Motor neuron (in vitro differentiated cells): ENCODE results near the gene DTNA. TPM values are rescaled to one million over a fixed set of nuclear protein-coding genes. Genes with fewer than 3 reads are reported as not detected.
A peak's percentile ranks its signal among the peaks of the same experiment; 100 is the strongest.

Experiments
- ATAC-seq, 8 experiments: fragments of 200-7000 bp; cut with Tn5 transposase; replicated peaks in 6 of 8; 2 replicates each; pipeline ENCODE4 v1.8.0; 2021; ENCODE audit warnings: mild to moderate bottlenecking in 8 of 8, moderate library complexity in 8 of 8
- H3K27ac ChIP-seq, 2 donors: fragments of 250-450 bp; sonication (Bioruptor Pico); 2 replicates each; pipeline ENCODE4 v1.9.0; 2021; ENCODE audit warnings: antibody characterized with exemption in 2 of 2, mild to moderate bottlenecking in 2 of 2, moderate library complexity in 1 of 2
- H3K4me1 ChIP-seq, 2 donors: fragments of 250-450 bp; sonication (Bioruptor Pico); replicated peaks in 1 of 2; 2 replicates each; pipeline ENCODE4 v1.6.1; 2021; ENCODE audit warnings: antibody characterized with exemption in 2 of 2, mild to moderate bottlenecking in 2 of 2, moderate library complexity in 1 of 2
- H3K4me3 ChIP-seq, 5 donors: fragments of 250-450 bp; sonication (Bioruptor Pico); 2 replicates each; pipeline ENCODE4 v1.9.0; 2021; ENCODE audit warnings: antibody characterized with exemption in 5 of 5, mild to moderate bottlenecking in 5 of 5, moderate library complexity in 4 of 5
- WGBS, 10 experiments: fragments of 450-650 bp; shearing (Covaris generic); methylation state at CpG; one replicate each; pipeline ENCODE4 v1.0.0; 2022; 5-methylcytosine and 5-hydroxymethylcytosine counted together
- in situ Hi-C, 9 experiments: fragments of 400-800 bp; cut with MboI; loops; one replicate each; pipeline ENCODE4 v1.15.0; 2021; ENCODE audit warnings: low sequenced_read_pairs in 9 of 9, low pct_unique_long_range_greater_than_20kb in 2 of 9; ENCODE audit not compliant: unreplicated experiment in 9 of 9
- total RNA-seq, 8 experiments: library from RNA; unstranded; fragments of 300-600 nt; gene quantifications; 2 replicates each; pipeline versions ENCODE4 v1.2.3 to v1.2.4, GENCODE V29; 2022

The DTNA gene
- total RNA-seq, 8 experiments from 2014 or later = 26.0 to 140 (median 49.2) TPM

- in situ Hi-C loops = no loop called here
- H3K27ac ChIP-seq = no peak overlapping the region
- peaks cover 17 to 31% of the 10 kb centered on the region in 2 donors for H3K4me1 ChIP-seq
- H3K4me3 ChIP-seq = no peak overlapping the region
- 0 to 60% (median 24%) methylated on average over 1 to 3 of the region's 3 CpGs for WGBS, 10 experiments
- peak in 5 of 8 experiments; percentile 10 to 80 (median 67) for ATAC-seq
Observed at GRCh38 chr18:34802959-34803358, 92.9 kb downstream of the DTNA start.

DNA sequence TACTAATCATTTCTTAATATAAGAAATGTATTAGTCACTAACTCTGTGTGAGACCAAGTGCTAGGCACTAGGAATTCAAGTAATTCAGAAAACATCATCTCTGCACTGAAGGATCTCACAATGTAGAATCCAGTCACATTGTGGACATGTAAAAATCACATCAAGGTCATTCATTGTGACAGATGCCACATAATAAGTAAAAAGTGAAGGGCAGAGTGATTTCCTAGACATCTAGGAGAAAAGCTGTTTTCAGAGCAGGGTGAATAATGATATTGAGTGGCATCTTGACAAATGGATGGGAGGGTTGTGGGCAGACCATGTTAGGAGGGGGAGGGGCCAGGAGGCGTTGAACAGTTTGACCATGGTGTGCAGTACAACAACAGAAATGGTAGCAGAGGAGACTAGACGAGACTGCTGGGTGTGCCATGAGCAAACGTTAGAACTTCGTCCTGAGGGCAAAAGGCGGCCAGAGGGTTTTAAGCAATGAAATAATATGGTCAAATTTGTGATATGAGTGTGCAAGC, 93.8 kb downstream of the DTNA start:
- H3K4me1 ChIP-seq = peaks cover 17 to 31% of the 10 kb centered on the region in 2 donors
- no peak overlapping the region for H3K27ac ChIP-seq
- WGBS, 10 experiments = 52 to 100% (median 72%) methylated on average over 1 to 5 of the region's 5 CpGs; no CpG with 5 or more reads in 2 of the 10 experiments
- in situ Hi-C loops = no loop called here
- peak in 5 of 8 experiments; percentile 10 to 84 (median 69) for ATAC-seq
- H3K4me3 ChIP-seq = no peak overlapping the region

GRCh38 chr18:34805103-34805877, 95.2 kb downstream of the DTNA start:
- in situ Hi-C loops = no loop called here
- Histone ChIP-seq H3K27ac (no peak overlapping the region), H3K4me3 (no peak overlapping the region), H3K4me1 (peaks cover 17 to 31% of the 10 kb centered on the region in 2 donors)
- WGBS, 10 experiments = 79 to 100% (median 93%) methylated on average over 3 to 5 of the region's 7 CpGs; no CpG with 5 or more reads in 3 of the 10 experiments
- no peak for ATAC-seq

GRCh38 chr18:34805878-34806351, 95.8 kb downstream of the DTNA start:
- Histone ChIP-seq H3K27ac (no peak overlapping the region), H3K4me3 (no peak overlapping the region), H3K4me1 (peaks cover 17 to 34% of the 10 kb centered on the region in 2 donors)
- peak in 1 of 8 experiments; percentile 27 for ATAC-seq
- in situ Hi-C loops = no loop called here

DNA sequence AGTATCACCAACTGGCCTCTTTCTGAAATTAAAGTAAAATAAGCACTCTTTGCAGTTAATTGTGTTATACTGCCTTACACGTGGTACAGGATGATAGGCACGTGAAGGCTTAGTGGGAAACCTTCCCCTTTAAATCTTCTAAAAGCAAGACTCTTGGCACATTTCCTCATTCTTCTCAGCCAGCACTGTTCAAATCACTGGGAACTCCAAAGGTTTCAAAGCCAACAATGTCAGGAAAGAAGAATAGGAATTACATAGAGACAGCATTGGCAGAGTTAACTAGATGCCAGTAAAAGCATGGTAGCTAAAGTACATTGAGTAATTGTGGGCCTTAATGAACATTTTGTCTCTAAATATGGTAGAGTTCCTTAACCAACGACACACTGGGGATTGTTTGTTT, 96.4 kb downstream of the DTNA start:
- in situ Hi-C loops = no loop called here
- 40 to 96% (median 59%) methylated on average over 1 to 3 of the region's 3 CpGs for WGBS, 10 experiments
- Histone ChIP-seq H3K4me1 (peaks cover 17 to 37% of the 10 kb centered on the region in 2 donors), H3K27ac (no peak overlapping the region), H3K4me3 (no peak overlapping the region)
- peak in 1 of 8 experiments; percentile 78 for ATAC-seq

GRCh38 chr18:34807106-34807796, 97.2 kb downstream of the DTNA start:
- Histone ChIP-seq H3K4me1 (peaks cover 17 to 30% of the 10 kb centered on the region in 2 donors), H3K27ac (no peak overlapping the region), H3K4me3 (no peak overlapping the region)
- in situ Hi-C loops = no loop called here
- WGBS, 10 experiments = 80 to 100% (median 95%) methylated on average over 1 to 2 of the region's 2 CpGs; no CpG with 5 or more reads in 2 of the 10 experiments
- no peak for ATAC-seq

GRCh38 chr18:34808389-34808788, 98.3 kb downstream of the DTNA start:
- peaks cover 10 to 19% of the 10 kb centered on the region in 2 donors for H3K4me1 ChIP-seq
- H3K27ac ChIP-seq = no peak overlapping the region
- in situ Hi-C loops = no loop called here
- H3K4me3 ChIP-seq = no peak overlapping the region
- no peak for ATAC-seq
- 100% methylated on average over 1 of the region's 1 CpG; no CpG with 5 or more reads in 7 of the 10 experiments for WGBS, 10 experiments

DNA sequence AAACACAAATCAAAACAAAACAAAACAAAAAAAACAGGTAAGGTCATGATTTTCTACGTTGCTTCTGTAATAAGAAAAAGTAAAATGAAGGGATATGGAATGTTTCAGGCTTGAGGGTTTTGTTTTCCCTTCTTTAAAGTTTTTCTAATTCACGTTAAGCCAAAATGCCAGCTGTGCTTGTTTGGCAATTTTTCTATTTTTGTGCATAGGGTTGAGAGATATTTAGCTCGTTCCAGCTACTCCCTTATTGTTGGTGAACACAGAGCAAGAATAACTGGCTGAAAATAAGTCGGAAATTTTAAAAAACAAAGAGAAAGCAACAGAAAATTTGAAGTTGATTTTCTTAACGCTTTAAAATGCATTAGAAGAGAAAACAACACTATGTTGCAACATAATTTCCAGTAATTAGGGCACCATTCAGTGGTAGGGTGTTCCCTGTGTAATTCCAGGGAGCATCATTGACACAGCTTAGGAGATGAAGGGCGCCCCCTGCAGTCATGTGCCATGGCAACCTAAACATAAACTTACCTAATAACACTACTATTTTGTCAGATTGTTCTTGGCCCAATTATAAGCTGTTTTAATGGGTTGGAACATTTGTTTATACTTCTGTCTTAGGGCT, 99.5 kb downstream of the DTNA start:
- in situ Hi-C loops = no loop called here
- H3K27ac ChIP-seq = no peak overlapping the region
- ATAC-seq = peak in 3 of 8 experiments; percentile 80 to 96 (median 96)

GRCh38 chr18:34816183-34816582, 106.1 kb downstream of the DTNA start:
- Histone ChIP-seq H3K4me1 (peaks cover 0 to under 1% of the 10 kb centered on the region in 2 donors), H3K4me3 (no peak overlapping the region), H3K27ac (no peak overlapping the region)
- no peak for ATAC-seq
- in situ Hi-C loops = no loop called here
- WGBS, 10 experiments = 50 to 100% (median 92%) methylated on average over 2 to 6 of the region's 6 CpGs

More for the DNA sequence above, 99.5 kb downstream of the DTNA start:
- WGBS, 10 experiments = 4 to 87% (median 69%) methylated on average over 4 to 6 of the region's 6 CpGs
- Histone ChIP-seq H3K4me3 (no peak overlapping the region), H3K4me1 (peaks cover 0 to 7% of the 10 kb centered on the region in 2 donors)

DNA sequence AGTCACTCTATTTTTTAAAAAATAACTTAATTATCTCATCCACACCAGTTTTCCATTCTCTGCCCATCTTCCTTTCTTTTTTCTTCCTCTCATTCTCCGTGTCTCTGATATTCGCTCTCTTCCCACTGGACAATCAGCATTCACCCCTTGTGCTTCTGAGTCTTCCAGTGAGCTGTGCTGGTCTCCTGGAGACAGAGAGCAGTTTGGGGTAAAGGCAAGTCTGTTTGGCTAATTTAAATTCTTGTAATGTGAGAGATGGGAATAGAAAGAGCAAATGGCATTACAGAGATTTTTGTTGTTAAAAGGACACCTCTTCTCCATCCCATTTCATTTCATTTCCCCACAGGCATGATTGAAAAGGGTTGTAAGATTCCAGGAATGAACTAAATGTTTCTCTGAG, 107.5 kb downstream of the DTNA start:
- no peak overlapping the region for H3K27ac ChIP-seq
- H3K4me1 ChIP-seq = no peaks in the 10 kb centered on the region
- ATAC-seq = peak in 3 of 8 experiments; percentile 38 to 67 (median 61)
- H3K4me3 ChIP-seq = no peak overlapping the region
- in situ Hi-C loops = no loop called here
- 58 to 100% (median 81%) methylated on average over 1 to 2 of the region's 2 CpGs; no CpG with 5 or more reads in 2 of the 10 experiments for WGBS, 10 experiments

GRCh38 chr18:34818064-34818463, 108.0 kb downstream of the DTNA start:
- in situ Hi-C loops = no loop called here
- 82 to 100% (median 86%) methylated on average over 1 to 5 of the region's 5 CpGs; no CpG with 5 or more reads in 4 of the 10 experiments for WGBS, 10 experiments

DNA sequence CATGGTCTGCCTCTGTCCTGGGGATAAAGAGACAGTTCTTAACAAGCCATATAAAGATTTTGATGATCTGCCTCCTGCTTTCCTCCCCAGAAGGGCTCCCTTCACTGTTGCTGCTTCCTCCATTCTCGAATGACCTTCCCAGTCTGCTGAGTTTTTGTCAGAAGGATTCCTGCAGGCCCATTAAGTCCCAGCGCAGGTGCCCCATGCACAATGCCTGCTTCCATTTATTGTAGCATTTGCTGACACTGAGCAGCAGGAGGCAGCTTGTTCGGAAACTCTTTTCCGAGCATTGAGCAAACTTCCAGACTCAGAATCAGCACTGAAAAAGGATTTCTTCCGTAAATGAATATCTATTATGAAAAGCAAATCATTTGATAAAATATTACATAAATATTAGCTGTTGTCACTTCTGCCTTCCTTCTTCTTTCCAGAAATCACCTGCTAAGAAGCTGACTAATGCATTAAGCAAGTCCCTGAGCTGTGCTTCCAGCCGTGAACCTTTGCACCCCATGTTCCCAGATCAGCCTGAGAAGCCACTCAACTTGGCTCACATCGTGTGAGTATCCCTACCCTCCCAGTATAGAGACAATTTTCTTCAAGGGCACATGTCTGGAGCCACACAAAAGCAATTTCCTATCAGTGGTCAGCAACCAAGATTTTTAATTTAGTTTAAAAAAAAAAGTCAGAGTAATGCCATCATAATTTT, 110.4 kb downstream of the DTNA start:
- Histone ChIP-seq H3K4me1 (no peaks in the 10 kb centered on the region), H3K4me3 (no peak overlapping the region), H3K27ac (no peak overlapping the region)
- ATAC-seq = no peak
- 25 to 89% (median 78%) methylated on average over 2 to 7 of the region's 7 CpGs for WGBS, 10 experiments
- in situ Hi-C loops = no loop called here

More at GRCh38 chr18:34818064-34818463, 108.0 kb downstream of the DTNA start:
- no peaks in the 10 kb centered on the region for H3K4me1 ChIP-seq
- H3K4me3 ChIP-seq = no peak overlapping the region
- no peak overlapping the region for H3K27ac ChIP-seq
- ATAC-seq = peak in 3 of 8 experiments; percentile 32 to 76 (median 71)
